Mammary microvascular endothelial cell (primary cell): ENCODE results near the gene OR8K3. TPM values are rescaled to one million over a fixed set of nuclear protein-coding genes. Genes with fewer than 3 reads are reported as not detected.

Experiments used
- total RNA-seq: library from RNA; depleted of rRNA; stranded (reverse); fragments of >200 nt; gene quantifications from 2 replicates; pipeline ENCODE4 v1.2.3, GENCODE V29; 2015

The OR8K3 gene
- total RNA-seq = not detected in 2 replicates

DNA sequence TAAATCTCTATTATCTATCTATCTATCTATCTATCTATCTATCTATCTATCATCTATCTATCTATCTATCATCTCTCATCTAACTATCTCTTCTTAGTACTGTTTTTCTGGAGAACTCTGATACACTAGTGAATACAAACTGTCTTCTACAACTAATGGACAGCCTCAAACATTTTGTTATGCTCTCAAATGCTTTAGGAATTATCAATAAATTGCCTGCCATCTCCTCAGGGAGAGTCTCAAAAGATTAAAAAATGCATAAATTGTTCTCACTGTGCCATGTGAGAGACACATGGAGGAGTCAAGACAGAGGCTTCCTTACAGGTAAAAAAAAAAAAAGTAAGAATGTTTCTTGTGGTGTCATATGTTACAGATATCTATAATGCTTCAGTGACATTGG, at the start of gene OR8K3:
OR8K3 (plus strand) TSS at position 301 of the 400 bp plus-strand sequence. CDS start 3,163 bp downstream, outside the sequence.

DNA sequence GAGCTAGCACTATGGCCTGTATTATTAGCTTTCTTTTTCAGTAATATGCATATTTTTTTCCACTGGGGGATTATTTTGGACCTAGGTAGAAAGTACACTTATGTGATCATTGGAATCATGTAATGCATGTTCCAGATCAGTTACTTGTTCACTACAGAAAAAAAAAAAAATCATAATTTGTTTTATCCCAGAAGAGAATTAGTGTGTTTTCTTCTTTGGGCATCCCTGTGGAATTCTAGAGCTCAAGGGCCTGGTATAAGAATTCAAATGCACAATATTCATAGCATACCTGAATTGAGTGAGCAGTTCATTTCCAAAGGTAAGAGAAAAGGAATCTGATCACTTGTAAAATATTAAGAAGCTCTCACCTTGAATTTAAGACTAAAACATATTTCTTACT, 41.1 kb upstream of the OR8K3 start, which contains the start of gene OR5T1:
OR5T1 (plus strand) TSS at position 301 of the 400 bp plus-strand sequence. CDS start 1,485 bp downstream, outside the sequence.

DNA sequence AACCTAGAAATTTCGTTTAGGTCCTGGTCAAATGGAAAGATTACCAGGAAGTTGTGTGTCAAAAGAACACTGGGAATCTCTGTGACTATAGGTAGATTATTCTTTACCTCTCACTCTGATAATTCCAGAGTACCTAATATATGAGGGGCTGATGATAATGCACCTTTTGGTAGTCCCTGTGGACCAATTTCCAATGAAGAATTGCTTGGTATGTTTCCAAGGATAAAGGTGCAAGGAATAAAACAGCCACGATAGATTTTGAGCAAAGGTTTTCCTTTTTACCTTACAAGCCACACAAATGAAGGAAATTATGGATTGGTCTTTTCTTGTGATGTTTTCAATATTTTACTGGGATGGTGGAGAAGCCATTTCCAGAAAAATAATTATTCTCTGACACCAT, 22.8 kb upstream of the OR8K3 start, which contains the start of gene OR8H1:
OR8H1 (minus strand) TSS at position 101 of the 400 bp plus-strand sequence. CDS start 1,192 bp downstream, outside the sequence.

GRCh38 chr11:56345739-56346138, 30.8 kb downstream of the OR8K3 start, which contains the start of gene OR8K1:
TSS of gene OR8K1 (plus strand) at chr11:56346039. CDS start at chr11:56346039, 0 bp downstream.

GRCh38 chr11:56353991-56354390, 39.0 kb downstream of the OR8K3 start, which contains the start of gene OR8J1:
TSS of gene OR8J1 (plus strand) at chr11:56354291. CDS start at chr11:56360247, 5,956 bp downstream.

Other genes with a start within 250 kb of the OR8K3 start
- gene OR8I2, start 221.8 kb upstream of the OR8K3 start, total RNA-seq = not detected in 2 replicates
- not detected in 2 replicates for gene OR8H2, start 211.5 kb upstream of the OR8K3 start, total RNA-seq
- not detected in 2 replicates for gene OR8H3, start 192.8 kb upstream of the OR8K3 start, total RNA-seq
- gene OR8J3, start 174.9 kb upstream of the OR8K3 start, total RNA-seq = not detected in 2 replicates
- not detected in 2 replicates for gene OR8K5, start 154.8 kb upstream of the OR8K3 start, total RNA-seq
- not detected in 2 replicates for gene OR5J2, start 138.5 kb upstream of the OR8K3 start, total RNA-seq
- gene OR5T2, start 80.9 kb upstream of the OR8K3 start, total RNA-seq = not detected in 2 replicates
- gene OR5T3, start 62.9 kb upstream of the OR8K3 start, total RNA-seq = not detected in 2 replicates
- not detected in 2 replicates for gene OR5T1, start 41.0 kb upstream of the OR8K3 start, total RNA-seq
- not detected in 2 replicates for gene OR8H1, start 22.9 kb upstream of the OR8K3 start, total RNA-seq
- not detected in 2 replicates for gene OR8K1, start 30.9 kb downstream of the OR8K3 start, total RNA-seq
- not detected in 2 replicates for gene OR8J1, start 39.1 kb downstream of the OR8K3 start, total RNA-seq
- gene OR8U1, start 60.5 kb downstream of the OR8K3 start, total RNA-seq = not detected in 2 replicates
- gene OR5AL1, start 97.6 kb downstream of the OR8K3 start, total RNA-seq = not detected in 2 replicates
- not detected in 2 replicates for gene OR5M3, start 158.2 kb downstream of the OR8K3 start, total RNA-seq
- not detected in 2 replicates for gene OR5M8, start 176.2 kb downstream of the OR8K3 start, total RNA-seq
- gene OR5M11, start 228.1 kb downstream of the OR8K3 start, total RNA-seq = not detected in 2 replicates